Left ventricle myocardium inferior (tissue), 1 donor: ENCODE results near the gene CYP4X1. TPM values are rescaled to one million over a fixed set of nuclear protein-coding genes. Genes with fewer than 3 reads are reported as not detected.
"Not testable (repeated sequence)": the region's sequence is repeated elsewhere in the genome, so short reads cannot be mapped to it uniquely, and the experiment has no call there.

ENCODE experiments used
- DNase-seq: peaks from one replicate; pipeline ENCODE4 v3.0.0-alpha.2; 2020
- H3K27ac ChIP-seq: fragments of 200-600 bp; replicated peaks from 2 replicates; pipeline ENCODE4 v1.8.0; 2021
- H3K27me3 ChIP-seq: fragments of 200-600 bp; 2 replicates; pipeline ENCODE4 v1.8.0; 2021; ENCODE audit warnings: low read depth
- H3K36me3 ChIP-seq: fragments of 200-600 bp; 2 replicates; pipeline ENCODE4 v1.8.0; 2021
- H3K4me1 ChIP-seq: fragments of 200-600 bp; 2 replicates; pipeline ENCODE4 v1.8.0; 2021
- H3K4me3 ChIP-seq: fragments of 200-600 bp; 2 replicates; pipeline ENCODE4 v1.8.0; 2021; ENCODE audit warnings: mild to moderate bottlenecking, moderate library complexity
- H3K9me3 ChIP-seq: fragments of 200-600 bp; replicated peaks from 2 replicates; pipeline ENCODE4 v1.8.0; 2021
- intact Hi-C: fragments of 100-400 bp; cut with micrococcal nuclease; formaldehyde crosslinking; loops from one replicate; pipeline ENCODE4 v1.11.0; 2022
- long read RNA-seq: library from polyadenylated mRNA; unstranded; transcript quantifications from one replicate; pipeline ENCODE4 v2.0.0, GENCODE V29; 2021
- total RNA-seq: library from RNA; stranded (reverse); fragmentation: NEBNext Ultra II Directional; extraction: Animal tissue kit (Norgen Biotek cat#: 25700); gene quantifications from one replicate; pipeline ENCODE4 v1.2.1, GENCODE V29; 2021
- TF ChIP-seq, protein P1 (sequence below): fragments of 200-600 bp; IDR thresholded peaks from 2 replicates; pipeline ENCODE4 v1.8.0; 2021; ENCODE audit warnings: antibody characterized with exemption, mild to moderate bottlenecking, borderline replicate concordance
- donor health status: DM: no; HTN: yes; CAD: no; lungs with severe emphysema.

The CYP4X1 gene, protein sequence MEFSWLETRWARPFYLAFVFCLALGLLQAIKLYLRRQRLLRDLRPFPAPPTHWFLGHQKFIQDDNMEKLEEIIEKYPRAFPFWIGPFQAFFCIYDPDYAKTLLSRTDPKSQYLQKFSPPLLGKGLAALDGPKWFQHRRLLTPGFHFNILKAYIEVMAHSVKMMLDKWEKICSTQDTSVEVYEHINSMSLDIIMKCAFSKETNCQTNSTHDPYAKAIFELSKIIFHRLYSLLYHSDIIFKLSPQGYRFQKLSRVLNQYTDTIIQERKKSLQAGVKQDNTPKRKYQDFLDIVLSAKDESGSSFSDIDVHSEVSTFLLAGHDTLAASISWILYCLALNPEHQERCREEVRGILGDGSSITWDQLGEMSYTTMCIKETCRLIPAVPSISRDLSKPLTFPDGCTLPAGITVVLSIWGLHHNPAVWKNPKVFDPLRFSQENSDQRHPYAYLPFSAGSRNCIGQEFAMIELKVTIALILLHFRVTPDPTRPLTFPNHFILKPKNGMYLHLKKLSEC
- total RNA-seq, result 2.1 TPM
- long read RNA-seq, partial matches to known transcripts, result 1 of 2 reads
- long read RNA-seq, other reads (novel, unspliced or antisense), result 0 of 2 reads

DNA sequence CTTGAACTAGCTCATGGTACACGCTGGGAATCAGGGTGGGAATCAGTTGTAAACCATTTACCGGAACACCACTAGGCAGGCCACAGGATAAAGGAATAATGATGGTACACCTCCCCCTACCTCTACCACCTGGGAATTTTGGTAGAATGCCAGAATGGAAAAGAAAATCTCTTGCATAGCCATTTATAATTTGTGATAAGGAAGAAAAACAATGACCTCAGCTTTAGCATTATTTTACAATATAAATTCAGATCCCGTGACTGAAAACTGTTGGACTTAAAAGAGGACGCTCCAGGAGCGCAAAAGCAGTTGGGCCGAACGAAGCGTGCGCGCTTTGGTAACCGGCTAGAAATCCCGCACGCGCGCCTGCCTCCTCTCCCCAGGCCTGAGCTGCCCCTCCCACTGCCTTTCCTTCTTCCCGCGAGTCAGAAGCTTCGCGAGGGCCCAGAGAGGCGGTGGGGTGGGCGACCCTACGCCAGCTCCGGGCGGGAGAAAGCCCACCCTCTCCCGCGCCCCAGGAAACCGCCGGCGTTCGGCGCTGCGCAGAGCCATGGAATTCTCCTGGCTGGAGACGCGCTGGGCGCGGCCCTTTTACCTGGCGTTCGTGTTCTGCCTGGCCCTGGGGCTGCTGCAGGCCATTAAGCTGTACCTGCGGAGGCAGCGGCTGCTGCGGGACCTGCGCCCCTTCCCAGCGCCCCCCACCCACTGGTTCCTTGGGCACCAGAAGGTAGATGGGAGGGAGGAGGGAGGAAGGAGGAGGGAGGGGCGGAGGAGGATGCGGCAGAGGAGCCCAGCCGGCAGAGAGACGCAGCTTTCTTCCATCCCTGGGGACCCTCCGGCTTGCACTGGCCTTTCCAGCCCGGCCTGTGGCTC, at the start of gene CYP4X1:
Gene CYP4X1 (plus strand): TSS at position 402 of the 873 bp plus-strand sequence. CDS start 149 bp downstream, at position 551.
- H3K4me1 ChIP-seq, result peaks cover 47% of the 10 kb centered on the region
- peak within 1 kb of the TSS; percentile 66 for H3K4me3 ChIP-seq
- peaks cover 37% of the 10 kb centered on the region for H3K27me3 ChIP-seq
- DNase-seq, result peak; percentile 68
- H3K9me3 ChIP-seq, result no peaks in the 10 kb centered on the region
- H3K36me3 ChIP-seq, result no peaks in the 10 kb centered on the region
- intact Hi-C loops, result no loop called here
- TF ChIP-seq, protein P1, sequence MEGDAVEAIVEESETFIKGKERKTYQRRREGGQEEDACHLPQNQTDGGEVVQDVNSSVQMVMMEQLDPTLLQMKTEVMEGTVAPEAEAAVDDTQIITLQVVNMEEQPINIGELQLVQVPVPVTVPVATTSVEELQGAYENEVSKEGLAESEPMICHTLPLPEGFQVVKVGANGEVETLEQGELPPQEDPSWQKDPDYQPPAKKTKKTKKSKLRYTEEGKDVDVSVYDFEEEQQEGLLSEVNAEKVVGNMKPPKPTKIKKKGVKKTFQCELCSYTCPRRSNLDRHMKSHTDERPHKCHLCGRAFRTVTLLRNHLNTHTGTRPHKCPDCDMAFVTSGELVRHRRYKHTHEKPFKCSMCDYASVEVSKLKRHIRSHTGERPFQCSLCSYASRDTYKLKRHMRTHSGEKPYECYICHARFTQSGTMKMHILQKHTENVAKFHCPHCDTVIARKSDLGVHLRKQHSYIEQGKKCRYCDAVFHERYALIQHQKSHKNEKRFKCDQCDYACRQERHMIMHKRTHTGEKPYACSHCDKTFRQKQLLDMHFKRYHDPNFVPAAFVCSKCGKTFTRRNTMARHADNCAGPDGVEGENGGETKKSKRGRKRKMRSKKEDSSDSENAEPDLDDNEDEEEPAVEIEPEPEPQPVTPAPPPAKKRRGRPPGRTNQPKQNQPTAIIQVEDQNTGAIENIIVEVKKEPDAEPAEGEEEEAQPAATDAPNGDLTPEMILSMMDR, result no peak
- H3K27ac ChIP-seq, result peak within 1 kb of the TSS; percentile 89

DNA sequence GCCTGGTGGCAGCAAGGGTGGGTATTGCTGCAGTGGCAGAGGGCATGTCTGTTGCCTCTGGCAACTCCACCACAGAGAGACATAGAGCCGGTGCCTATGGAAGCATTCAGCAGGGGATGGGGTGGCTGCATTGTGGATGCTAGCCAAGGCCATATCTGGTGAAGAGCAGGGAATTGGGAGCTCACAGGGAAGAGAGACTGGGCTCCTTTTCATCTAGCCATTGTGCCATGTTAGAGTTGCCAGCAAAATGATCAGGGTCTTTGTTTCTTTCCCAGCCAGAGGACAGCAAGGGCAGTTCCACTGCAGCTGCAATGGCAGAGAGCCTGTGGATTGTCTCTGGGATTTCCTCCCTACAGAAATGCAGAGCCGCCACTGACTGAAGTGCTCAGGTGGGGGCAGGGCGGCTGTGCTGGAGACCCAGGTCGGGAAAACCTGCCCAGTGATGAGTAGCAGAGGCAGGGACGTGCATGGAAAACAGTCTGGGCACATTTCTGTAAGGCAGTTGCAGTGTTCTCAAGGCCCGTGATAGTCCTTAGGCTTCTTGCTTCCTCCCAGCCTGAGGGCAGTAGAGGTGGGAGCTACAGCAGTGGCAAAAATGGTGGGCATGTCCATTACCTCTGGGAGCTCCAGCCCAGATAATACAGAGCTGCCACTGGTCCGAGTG, 40.2 kb upstream of the CYP4X1 start:
- H3K27me3 ChIP-seq, result peaks cover 6% of the 10 kb centered on the region
- no peak for DNase-seq
- intact Hi-C loops, result no loop called here
- TF ChIP-seq, protein P1, result no peak
- no peaks in the 10 kb centered on the region for H3K36me3 ChIP-seq
- no peaks in the 10 kb centered on the region for H3K4me1 ChIP-seq
- no peak overlapping the region for H3K27ac ChIP-seq
- H3K9me3 ChIP-seq, result peaks cover 48% of the 10 kb centered on the region
- H3K4me3 ChIP-seq, result no peak overlapping the region

DNA sequence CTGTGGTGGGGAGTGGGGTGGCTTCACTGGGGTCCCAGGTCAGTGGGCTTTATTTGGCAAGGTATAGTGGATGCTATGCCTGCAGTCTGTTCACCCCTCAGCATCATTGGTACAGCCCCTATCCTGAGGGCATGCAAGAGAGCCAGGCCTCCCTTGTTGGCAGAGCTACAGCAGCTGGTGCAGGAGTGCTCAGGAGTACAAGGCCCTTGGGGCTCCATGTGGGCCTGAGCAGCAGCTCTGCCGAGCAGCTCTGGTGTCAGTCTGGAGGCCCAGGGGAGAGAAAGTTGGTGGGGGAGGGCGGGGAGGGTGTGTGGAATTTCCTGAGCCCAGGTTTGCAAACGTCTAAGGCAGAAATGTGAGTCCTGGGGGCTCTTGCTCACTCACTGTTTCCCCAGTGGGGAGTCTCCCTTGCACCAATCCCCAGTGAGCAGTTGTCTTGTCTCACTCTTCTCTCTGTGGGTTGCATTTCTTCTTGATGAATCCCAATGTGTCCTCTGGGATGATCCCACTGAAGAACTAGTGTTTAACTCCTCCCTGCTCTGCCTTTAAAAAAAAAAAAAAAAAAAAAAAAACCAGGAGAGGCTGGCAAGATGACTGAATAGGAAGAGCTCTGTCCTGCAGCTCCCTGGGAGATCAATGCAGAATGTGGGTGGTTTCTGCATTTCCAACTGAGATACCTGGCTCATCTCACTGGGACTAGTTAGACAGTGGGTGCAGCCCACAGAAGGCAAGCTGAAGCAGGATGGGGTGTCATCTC, 39.5 kb upstream of the CYP4X1 start:
- Histone ChIP-seq H3K4me3 (no peak overlapping the region), H3K36me3 (no peaks in the 10 kb centered on the region), H3K4me1 (no peaks in the 10 kb centered on the region), H3K9me3 (peaks cover 55% of the 10 kb centered on the region), H3K27ac (no peak overlapping the region), H3K27me3 (peaks cover 6% of the 10 kb centered on the region)
- no peak for DNase-seq
- TF ChIP-seq, protein P1, result no peak
- intact Hi-C loops, result no loop called here

DNA sequence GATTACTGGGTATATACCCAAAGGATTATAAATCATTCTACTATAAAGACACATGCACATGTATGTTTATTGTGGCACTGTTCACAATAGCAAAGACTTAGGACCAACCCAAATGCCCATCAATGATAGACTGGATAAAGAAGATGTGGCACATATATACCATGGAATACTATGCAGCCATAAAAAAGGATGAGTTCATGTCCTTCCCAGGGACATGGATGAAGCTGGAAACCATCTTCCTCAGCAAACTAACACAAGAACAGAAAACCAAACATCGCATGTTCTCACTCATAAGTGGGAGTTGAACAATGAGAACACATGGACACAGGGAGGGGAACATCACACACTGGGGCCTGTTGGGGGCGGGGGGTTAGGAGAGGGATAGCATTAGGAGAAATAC, 32.9 kb upstream of the CYP4X1 start:
- H3K27ac ChIP-seq, H3K27me3 ChIP-seq, DNase-seq, H3K36me3 ChIP-seq, H3K4me1 ChIP-seq, H3K4me3 ChIP-seq: not testable (repeated sequence)
- H3K9me3 ChIP-seq, result peaks cover 46% of the 10 kb centered on the region
- intact Hi-C loops, result loop anchor here (10.0 kb wide), 1 partner anchor 246 kb away; no protein-coding TSS in a partner anchor

DNA sequence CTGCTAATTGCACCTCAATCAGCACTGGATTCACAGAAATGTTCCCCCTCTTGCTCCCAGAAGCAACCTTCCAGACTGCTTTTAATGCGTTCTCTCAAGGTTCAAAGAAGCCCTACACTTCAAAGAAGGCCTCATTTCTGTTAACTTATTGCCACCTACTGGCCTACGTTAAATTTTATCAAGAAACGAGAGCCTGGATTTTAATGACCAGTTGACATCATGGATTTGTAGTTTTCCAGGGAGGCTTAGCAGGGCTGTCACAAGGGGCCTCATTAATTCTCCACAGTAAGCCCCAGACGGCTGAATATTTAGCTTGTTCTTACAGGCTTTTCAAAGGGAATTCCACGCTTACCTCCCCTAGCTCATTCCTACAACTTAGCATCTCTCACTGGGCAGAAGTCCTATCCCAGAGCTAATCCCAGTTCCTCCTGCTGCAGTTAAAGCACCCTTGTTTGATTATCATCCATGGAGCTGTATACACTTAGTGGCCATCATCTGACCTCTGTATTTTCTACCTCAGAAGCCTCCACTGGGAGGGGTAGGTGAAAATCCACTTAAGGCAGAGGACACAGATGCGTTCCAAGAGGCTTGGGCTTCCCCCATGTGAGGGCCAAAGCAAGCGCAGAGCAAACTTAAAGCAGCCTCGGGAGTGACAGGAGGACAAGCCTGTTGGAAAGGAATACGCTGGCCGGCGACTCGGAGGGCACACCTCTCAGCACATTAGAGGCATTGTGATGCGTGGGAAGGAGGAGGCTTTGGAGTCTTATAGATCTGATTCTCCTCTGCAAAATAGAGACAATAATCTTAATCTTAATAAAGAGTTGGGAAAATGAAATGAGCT, 32.2 kb upstream of the CYP4X1 start:
- no peak overlapping the region for H3K27ac ChIP-seq
- no peaks in the 10 kb centered on the region for H3K4me1 ChIP-seq
- H3K27me3 ChIP-seq, result no peaks in the 10 kb centered on the region
- intact Hi-C loops, result loop anchor here (10.0 kb wide), 1 partner anchor 247 kb away; no protein-coding TSS in a partner anchor
- TF ChIP-seq, protein P1, result peak; percentile 36
- no peak for DNase-seq
- H3K36me3 ChIP-seq, result no peaks in the 10 kb centered on the region
- peaks cover 38% of the 10 kb centered on the region for H3K9me3 ChIP-seq
- no peak overlapping the region for H3K4me3 ChIP-seq
